Activated naive CD4-positive, alpha-beta T cell treated with anti-CD3 and anti-CD28 coated beads for 36 hours (primary cell): ENCODE results near the gene ZFP2. TPM values are rescaled to one million over a fixed set of nuclear protein-coding genes. Genes with fewer than 3 reads are reported as not detected.
"Not testable (repeated sequence)": the region's sequence is repeated elsewhere in the genome, so short reads cannot be mapped to it uniquely, and the experiment has no call there.

Source experiments
- CTCF ChIA-PET: fragments of 350-600 bp; sonication (Branson Sonifier 250); formaldehyde crosslinking; loops from one replicate; lab custom pipeline; 2021; ENCODE audit warnings: antibody characterized with exemption; lab: Charles Lee
- DNase-seq: peaks from one replicate; pipeline ENCODE4 v3.0.0-alpha.2; 2020
- H3K27ac Mint-ChIP-seq: one replicate; pipeline ENCODE4 v1.8.0; 2021; ENCODE audit warnings: mild to moderate bottlenecking, mixed read lengths
- H3K27me3 Mint-ChIP-seq: one replicate; pipeline ENCODE4 v1.8.0; 2021; ENCODE audit warnings: low read depth, mixed read lengths
- H3K36me3 Mint-ChIP-seq: one replicate; pipeline ENCODE4 v1.8.0; 2021; ENCODE audit warnings: low read depth, mixed read lengths
- H3K4me1 Mint-ChIP-seq: one replicate; pipeline ENCODE4 v1.8.0; 2021; ENCODE audit warnings: low read depth, mixed read lengths
- H3K4me3 Mint-ChIP-seq: one replicate; pipeline ENCODE4 v1.8.0; 2021; ENCODE audit warnings: mild to moderate bottlenecking, moderate library complexity, mixed read lengths
- H3K9me3 Mint-ChIP-seq: one replicate; pipeline ENCODE4 v1.8.0; 2021; ENCODE audit warnings: mixed read lengths
- intact Hi-C: fragments of 100-400 bp; cut with micrococcal nuclease; formaldehyde crosslinking; loops from one replicate; pipeline ENCODE4 v1.15.1; 2023
- total RNA-seq, 2 experiments: library from RNA; stranded (reverse); gene quantifications; one replicate each; pipeline ENCODE4 v1.2.3, GENCODE V29; 2021

The ZFP2 gene
- total RNA-seq, 2 experiments from 2014 or later: 0.17 to 0.26 TPM

- not testable (repeated sequence) for DNase-seq
Measured at GRCh38 chr5:178883115-178883694, 12.5 kb upstream of the ZFP2 start.

GRCh38 chr5:178883815-178884430, 11.8 kb upstream of the ZFP2 start:
- no peak overlapping the region for H3K27ac Mint-ChIP-seq
- no peaks in the 10 kb centered on the region for H3K4me1 Mint-ChIP-seq
- H3K36me3 Mint-ChIP-seq: peaks cover 87% of the 10 kb centered on the region
- H3K27me3 Mint-ChIP-seq: no peaks in the 10 kb centered on the region
- intact Hi-C loops: no loop called here
- H3K9me3 Mint-ChIP-seq: peaks cover 62% of the 10 kb centered on the region
- DNase-seq: no peak
- H3K4me3 Mint-ChIP-seq: no peak overlapping the region
- CTCF ChIA-PET: no interaction called here

More at GRCh38 chr5:178883115-178883694, 12.5 kb upstream of the ZFP2 start:
- intact Hi-C loops, H3K27ac Mint-ChIP-seq, CTCF ChIA-PET, H3K4me1 Mint-ChIP-seq, H3K4me3 Mint-ChIP-seq, H3K27me3 Mint-ChIP-seq: not testable (repeated sequence)
- Mint-ChIP-seq H3K9me3 (peaks cover 58% of the 10 kb centered on the region), H3K36me3 (peaks cover 89% of the 10 kb centered on the region)

GRCh38 chr5:178899289-178899688, 3.6 kb downstream of the ZFP2 start:
- H3K4me3 Mint-ChIP-seq: no peak overlapping the region
- peaks cover 5% of the 10 kb centered on the region for H3K4me1 Mint-ChIP-seq
- DNase-seq: no peak
- CTCF ChIA-PET: interaction anchor here (0.6 kb wide), 1 partner anchor 319 kb away, joined by 3 read pairs; no protein-coding TSS in a partner anchor
- intact Hi-C loops: no loop called here
- no peaks in the 10 kb centered on the region for H3K27me3 Mint-ChIP-seq
- peaks cover 13% of the 10 kb centered on the region for H3K9me3 Mint-ChIP-seq
- H3K27ac Mint-ChIP-seq: no peak overlapping the region
- H3K36me3 Mint-ChIP-seq: peaks cover 27% of the 10 kb centered on the region

DNA sequence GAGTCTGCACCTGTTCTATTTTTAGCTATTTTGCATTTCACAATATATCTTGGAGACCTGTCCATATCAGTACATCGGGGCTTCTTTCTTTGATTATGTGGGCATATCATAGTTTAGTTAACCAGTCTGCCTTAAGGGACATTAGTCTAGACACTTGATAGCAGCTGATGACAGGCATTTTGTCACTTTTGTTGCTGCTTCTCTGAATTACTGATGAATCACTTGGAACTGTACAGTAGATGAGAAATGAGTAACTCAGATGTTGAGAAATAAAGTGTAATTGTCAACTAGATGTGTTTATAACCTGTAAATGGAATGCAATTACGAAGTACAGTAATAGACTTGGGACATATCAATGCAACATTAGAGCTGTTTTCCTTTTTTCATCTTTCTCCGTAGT, 7.1 kb downstream of the ZFP2 start:
- Mint-ChIP-seq H3K4me3 (no peak overlapping the region), H3K36me3 (peaks cover 32% of the 10 kb centered on the region), H3K27me3 (no peaks in the 10 kb centered on the region), H3K27ac (no peak overlapping the region), H3K9me3 (peaks cover 15% of the 10 kb centered on the region), H3K4me1 (no peaks in the 10 kb centered on the region)
- intact Hi-C loops: no loop called here
- CTCF ChIA-PET: no interaction called here
- DNase-seq: no peak

GRCh38 chr5:178931846-178932760, 36.4 kb downstream of the ZFP2 start:
- Mint-ChIP-seq H3K27ac (no peak overlapping the region), H3K4me3 (no peak overlapping the region), H3K4me1 (no peaks in the 10 kb centered on the region), H3K9me3 (peaks cover 85% of the 10 kb centered on the region), H3K27me3 (no peaks in the 10 kb centered on the region), H3K36me3 (peaks cover 67% of the 10 kb centered on the region)
- intact Hi-C loops: no loop called here
- CTCF ChIA-PET: interaction anchor here (0.7 kb wide), 1 partner anchor 25 kb away, joined by 3 read pairs; no protein-coding TSS in a partner anchor
- no peak for DNase-seq

DNA sequence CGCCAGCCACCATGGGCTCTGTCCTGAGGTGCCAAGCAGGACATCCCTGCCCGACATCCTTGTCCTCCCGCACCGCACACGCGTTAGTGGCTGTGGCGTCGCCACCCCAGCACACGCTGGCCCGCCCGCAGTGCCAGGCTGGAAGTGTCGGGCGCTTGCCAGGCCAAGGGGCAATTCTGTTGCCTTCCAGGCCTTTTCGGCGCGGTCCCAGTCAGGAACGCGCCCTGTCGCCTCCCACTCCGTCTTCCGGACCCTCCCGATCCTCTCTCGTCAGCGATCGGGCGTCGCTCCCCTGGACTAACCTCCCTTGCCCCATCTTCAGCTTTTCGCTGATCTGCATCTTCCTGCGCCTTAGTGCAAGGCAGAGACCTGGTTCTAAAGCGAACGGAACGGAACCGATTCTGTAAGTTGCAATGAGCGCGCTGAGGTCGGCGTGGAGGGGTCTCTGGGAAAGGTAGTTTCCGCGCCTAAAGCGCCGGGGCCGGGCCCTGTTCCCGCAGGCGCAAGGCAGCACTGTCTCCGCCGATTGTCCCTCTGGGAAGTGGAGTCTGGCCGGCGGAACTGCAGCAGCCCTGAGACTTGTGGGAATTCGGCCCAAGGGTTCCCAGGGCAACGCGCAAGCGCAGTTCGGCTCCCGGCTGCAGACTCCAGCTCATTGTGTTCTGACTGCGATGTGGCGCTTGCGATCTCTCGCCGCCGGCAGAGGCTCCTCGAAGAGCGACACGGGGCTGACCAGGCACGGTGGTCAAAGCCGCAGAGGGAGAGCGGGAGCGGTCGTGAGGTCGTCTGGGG, 45.1 kb downstream of the ZFP2 start, which contains the start of gene ZNF454:
Gene ZNF454 (plus strand): TSS at position 630 of the 792 bp plus-strand sequence. CDS start 1,594 bp downstream, outside the sequence.
- no peak for DNase-seq
- peaks cover 38% of the 10 kb centered on the region for H3K27me3 Mint-ChIP-seq
- intact Hi-C loops: no loop called here
- CTCF ChIA-PET: no interaction called here
- H3K4me3 Mint-ChIP-seq: no peak within 1 kb of the TSS
- peaks cover 43% of the 10 kb centered on the region for H3K36me3 Mint-ChIP-seq
- H3K9me3 Mint-ChIP-seq: peaks cover 67% of the 10 kb centered on the region
- H3K27ac Mint-ChIP-seq: no peak within 1 kb of the TSS
- no peaks in the 10 kb centered on the region for H3K4me1 Mint-ChIP-seq

DNA sequence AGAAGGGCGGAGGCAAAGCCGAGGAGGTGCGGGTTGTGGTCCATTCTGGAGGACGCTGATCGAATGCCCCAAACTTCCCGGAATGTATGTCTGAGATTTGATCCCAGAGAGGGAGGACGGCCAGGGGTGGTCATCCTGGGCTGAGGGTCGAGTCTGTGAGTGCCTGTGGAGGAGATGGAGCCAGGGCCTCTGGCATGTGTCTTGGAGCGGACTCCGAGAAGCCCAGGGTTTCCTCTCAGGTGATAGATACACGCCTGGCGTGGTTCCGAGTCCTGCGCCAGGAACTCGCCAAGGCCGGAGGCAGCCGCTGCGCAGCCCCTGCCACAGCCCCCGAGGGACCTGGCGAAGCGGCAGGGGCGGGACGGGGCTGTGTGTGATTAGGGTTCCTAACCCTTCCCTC, 45.6 kb downstream of the ZFP2 start:
- Mint-ChIP-seq H3K4me3 (no peak overlapping the region), H3K36me3 (peaks cover 38% of the 10 kb centered on the region), H3K9me3 (peaks cover 64% of the 10 kb centered on the region), H3K27ac (no peak overlapping the region), H3K4me1 (no peaks in the 10 kb centered on the region), H3K27me3 (peaks cover 38% of the 10 kb centered on the region)
- DNase-seq: no peak
- CTCF ChIA-PET: no interaction called here
- intact Hi-C loops: no loop called here

GRCh38 chr5:178965465-178966055, 69.8 kb downstream of the ZFP2 start:
- Mint-ChIP-seq H3K27ac (no peak overlapping the region), H3K9me3 (peaks cover 78% of the 10 kb centered on the region), H3K27me3 (no peaks in the 10 kb centered on the region), H3K4me3 (no peak overlapping the region), H3K4me1 (no peaks in the 10 kb centered on the region), H3K36me3 (peaks cover 32% of the 10 kb centered on the region)
- no peak for DNase-seq
- intact Hi-C loops: no loop called here
- CTCF ChIA-PET: no interaction called here

- H3K4me3 Mint-ChIP-seq: no peak overlapping the region
- H3K27me3 Mint-ChIP-seq: no peaks in the 10 kb centered on the region
- peaks cover 4% of the 10 kb centered on the region for H3K36me3 Mint-ChIP-seq
- DNase-seq: no peak
- CTCF ChIA-PET: no interaction called here
- H3K27ac Mint-ChIP-seq: no peak overlapping the region
- intact Hi-C loops: no loop called here
- peaks cover 37% of the 10 kb centered on the region for H3K9me3 Mint-ChIP-seq
- no peaks in the 10 kb centered on the region for H3K4me1 Mint-ChIP-seq
Measured at GRCh38 chr5:178981381-178981780, 85.7 kb downstream of the ZFP2 start.
